ENCODE data around the gene NT5C2.
"Not testable (repeated sequence)": the region's sequence is repeated elsewhere in the genome, so short reads cannot be mapped to it uniquely, and the experiment has no call there.

Gene NT5C2

DNA sequence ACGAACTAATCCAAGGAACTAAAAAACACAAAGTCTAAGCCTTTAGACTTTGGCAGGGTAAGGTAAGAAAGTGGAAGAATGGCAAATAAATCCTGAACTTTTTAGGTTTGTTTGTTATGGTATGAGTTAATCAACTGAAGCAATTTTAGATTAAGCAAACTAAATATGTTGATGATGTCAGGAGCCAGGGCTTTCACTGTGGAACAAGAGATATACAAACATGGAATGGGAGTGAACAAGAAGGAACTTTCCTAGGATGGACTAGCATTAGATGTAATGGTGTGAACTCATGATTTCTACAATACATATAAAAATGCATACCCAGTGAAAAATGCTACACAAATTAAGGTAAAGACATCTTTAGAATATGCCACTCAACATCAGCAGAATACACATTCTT lies 35.8 kb downstream of the NT5C2 start:
- DNase-seq (ENCODE audit: low spot score) = no peak

DNA sequence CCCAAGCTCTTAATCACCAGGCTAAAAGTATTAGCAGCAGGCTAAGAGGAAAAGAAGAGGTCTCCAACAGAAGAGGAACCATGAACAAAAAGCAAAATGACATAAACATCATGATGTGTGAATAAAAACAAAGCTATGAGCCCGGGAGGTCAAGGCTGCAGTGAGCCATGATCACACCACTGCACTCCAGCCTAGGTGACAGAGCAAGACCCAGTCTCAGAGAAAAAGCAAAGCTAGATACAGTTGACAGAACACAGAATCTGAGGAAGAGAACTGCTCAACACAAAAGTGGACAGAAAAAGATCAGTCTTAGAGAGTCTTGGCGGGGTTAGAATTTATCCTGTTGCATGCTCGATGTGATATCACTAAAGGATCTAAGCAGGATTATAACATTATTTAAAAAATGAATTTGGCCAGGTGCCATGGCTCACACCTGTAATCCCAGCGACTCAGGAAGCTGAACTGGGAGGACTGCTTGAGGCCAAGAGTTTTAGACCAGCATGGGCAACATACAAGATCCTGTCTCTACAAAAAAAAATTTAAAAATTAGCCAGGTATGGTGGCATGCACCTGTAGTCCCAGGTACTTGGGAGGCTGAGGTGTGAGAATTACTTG lies 37.5 kb downstream of the NT5C2 start:
- no peak for DNase-seq (ENCODE audit: low spot score)

DNA sequence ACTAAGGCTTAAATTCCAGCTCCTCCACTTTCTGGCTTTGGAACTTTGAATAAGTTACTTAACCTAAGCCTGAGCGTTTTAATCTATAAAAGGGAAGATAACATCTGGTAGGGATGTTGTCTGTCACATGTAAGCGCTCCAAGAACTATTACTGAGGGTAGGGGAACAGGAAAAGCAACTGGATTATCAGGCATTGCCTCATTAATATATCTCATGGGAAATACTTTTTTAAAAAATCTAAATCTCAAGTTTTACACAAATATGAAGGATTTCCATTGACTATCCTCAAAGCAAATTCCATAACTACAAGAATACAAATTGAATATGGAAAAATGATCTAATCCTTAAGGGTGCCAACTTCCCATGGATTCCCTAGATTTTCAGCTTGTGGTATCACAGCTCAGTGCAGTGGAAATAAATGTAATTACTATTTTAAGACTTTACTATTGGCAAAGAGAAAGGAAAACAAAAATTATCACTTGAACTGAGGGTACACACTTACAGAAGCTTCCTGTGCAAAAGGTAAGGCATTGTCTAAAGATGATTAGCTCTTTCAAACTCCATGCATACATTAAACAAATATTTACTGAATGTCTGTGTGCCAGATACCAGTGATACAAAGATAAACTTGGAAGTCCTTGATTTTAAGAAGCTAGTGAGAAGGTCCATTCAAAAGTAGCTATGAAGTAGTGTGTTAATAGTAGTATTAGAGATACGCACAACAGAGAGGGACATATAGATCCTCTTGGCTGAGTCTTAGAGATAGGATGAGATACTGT lies 38.4 kb downstream of the NT5C2 start:
- peak; percentile 42 for DNase-seq (ENCODE audit: low spot score)

DNA sequence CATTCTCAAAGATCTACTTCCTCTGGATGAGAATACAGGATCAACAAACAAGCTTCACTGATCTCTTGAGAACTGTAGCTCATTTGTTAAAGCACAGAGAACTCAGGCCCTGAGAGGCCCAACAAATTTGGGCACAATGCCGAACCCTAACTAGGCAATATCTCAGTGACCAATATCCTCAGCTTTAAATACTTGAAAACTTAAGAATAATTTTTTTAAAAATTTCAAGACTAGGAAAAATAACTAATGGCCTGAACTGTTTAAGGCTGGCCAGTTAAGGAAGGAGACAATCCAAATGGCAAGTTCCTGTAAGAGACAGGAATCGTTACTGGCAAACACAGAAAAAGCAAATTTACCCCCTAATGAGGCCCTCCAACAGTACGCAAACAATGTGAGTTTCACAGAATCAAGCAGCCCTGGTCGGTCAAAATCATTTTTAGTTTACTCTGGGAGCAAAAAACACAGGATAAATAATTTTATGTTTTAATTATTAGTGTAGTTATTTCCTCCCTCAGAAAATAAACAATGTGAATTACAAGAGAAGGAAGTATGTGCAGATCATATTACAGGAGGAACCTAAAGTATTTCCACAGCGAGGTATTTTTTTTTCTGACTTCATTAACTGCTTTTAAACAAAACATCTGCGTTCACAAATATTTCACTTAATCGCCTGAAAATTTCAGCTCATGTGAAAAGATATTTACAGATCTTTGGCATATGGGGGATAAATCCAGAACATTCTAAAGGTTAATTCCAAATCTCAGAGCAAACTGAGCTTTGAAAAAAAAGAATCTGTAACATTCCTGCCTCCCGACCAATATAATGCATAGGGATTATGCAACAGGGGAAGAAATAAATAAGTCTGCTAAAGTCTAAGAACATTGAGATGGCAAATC lies 39.5 kb downstream of the NT5C2 start:
- DNase-seq (ENCODE audit: low spot score) = peak; percentile 73

DNA sequence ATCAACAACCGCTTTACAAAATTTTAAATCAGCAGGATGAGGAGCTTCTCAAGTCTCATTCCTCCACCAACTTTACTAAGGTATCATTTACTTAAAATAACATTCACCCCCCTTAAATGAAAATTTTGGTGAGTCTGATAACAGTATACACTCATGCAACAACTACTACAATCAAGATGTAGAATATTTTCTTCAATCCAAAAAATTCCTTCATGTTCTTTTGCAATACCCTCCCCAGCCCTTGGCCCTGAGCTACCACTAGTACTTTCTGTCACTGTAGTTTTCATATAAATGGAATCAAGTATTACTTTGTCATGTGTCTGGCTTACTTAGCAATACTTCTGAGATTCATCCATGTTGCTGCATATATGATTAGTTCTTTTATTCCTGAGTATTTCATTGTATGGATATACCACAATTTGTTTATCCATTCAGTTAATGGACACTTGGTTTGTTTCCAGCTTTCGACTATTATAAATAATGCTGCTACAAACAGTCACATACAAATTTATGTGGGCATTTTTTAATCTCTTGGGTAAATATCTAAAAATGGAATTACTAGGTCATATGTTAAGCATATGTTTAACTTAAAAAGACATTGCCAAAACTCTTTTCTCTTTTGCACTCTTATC lies 43.0 kb downstream of the NT5C2 start:
- DNase-seq (ENCODE audit: low spot score) = no peak

DNA sequence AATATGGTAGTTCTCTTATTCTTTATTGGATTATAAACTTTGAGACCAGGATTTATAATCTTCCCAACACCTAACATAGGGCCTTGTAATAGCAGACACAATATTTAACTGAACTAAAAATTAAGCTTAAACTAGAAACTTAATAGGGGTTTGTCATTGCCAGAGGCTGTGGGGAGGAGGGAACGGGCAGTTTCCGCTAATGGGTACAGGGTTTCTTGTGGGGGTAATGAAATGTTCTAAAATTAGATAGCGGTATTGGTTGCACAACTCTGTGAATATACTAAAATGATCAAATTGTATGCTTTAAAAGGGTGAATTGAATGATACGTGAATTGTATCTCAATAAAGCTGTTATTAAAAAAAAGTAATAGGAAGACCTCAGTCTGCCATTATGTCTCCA lies 45.4 kb downstream of the NT5C2 start:
- no peak for DNase-seq (ENCODE audit: low spot score)

DNA sequence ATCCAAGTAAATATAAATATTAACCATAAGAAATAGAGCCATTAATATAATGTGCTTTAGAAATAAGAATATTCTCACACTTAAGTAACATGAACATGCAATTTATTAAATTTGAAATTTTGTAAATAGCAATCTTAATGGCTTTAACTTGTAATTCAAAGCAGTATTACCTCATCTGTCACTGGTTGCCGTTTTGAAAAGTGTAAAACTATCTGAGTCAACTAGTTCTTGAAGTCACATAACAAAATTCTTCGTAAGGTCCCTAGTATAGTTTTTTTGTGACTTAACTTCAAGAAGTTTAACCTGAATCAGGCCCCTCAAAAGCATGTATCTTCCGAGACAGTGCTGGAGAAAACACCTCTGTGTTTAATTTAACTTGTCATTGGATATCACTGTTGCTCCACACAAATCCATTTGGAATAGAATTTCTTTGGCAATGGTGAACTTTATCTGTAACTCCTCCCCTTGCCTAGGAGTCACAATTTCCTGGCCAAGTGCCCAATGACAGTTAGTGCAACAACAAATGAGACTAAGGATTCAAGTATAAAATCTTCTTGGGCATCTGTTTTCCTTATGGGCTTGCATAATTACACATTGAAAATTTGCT lies 47.1 kb downstream of the NT5C2 start:
- peak; percentile 18 for DNase-seq (ENCODE audit: low spot score)

DNA sequence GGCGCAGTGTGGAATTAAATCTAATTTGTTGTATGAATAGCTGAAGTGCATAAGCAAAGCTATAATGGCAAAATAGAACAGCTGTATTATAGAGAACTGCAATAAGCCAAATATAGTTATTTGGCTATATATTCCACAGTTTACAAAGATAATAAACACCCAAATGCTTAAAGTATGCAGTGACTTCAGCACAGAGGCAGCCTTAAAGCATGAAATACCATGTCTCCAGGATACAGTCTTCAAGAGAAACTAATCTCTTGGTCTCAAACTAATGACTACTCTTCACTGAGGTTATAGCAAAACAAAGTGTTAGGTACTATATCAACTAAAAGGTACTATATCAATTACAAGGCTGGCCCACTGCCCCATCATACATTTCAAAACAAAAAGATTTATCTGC lies 48.0 kb downstream of the NT5C2 start:
- no peak for DNase-seq (ENCODE audit: low spot score)

DNA sequence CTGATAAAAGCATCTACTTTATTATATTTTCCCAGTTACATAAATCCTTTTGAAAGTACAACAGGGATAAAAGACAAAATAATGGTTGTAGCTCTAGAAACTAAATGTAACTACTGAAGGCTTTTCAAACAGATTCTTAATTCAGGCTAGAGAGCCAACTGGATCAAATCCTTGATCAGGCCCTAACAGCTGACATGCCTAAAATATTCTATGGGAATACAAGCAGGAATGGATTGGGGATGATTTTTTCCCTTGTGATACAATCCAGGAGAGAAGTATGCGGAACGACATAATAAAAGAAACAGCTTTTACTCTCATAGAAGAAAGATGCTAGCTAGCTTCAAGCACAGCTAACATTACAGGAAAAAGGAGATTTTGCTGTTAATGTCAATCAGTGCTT lies 49.0 kb downstream of the NT5C2 start:
- no peak for DNase-seq (ENCODE audit: low spot score)

DNA sequence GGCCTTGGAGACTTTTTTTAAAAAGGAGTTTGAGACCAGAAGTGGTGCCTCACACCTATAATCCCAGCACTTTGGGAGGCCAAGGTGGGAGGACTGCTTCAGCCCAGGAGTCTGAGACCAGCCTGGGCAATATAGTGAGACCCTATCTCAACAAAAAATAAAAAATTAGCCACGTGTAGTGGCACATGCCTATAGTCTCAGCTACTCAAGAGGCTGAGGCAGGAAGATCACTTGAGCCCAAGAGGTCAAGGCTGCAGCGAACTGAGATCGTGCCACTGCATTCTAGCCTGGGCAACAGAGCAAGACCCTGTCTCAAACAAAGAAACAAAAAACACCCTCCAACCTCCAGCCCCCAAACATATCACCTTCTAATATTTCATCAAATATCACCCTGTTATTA lies 49.4 kb downstream of the NT5C2 start:
- not testable (repeated sequence) for DNase-seq (ENCODE audit: low spot score)

DNA sequence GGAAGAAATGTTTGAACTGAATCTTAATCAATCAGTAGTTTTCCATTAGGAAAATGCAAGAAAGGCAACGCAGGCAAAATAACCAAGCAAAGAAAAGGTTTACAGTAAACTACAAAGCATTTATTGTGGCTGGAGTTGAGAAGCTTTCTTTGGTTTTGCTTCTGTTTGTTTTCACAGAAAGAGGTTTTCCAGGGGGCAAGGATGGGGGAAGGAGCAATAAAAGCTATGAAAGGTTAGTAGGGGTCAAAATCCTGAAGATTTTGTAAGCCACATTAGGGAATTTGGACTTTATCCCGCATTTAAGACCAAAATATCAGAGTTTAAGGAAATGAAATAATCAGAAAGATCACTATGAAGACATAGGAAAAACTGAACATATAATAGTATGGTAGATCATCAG lies 51.1 kb downstream of the NT5C2 start:
- no peak for DNase-seq (ENCODE audit: low spot score)

DNA sequence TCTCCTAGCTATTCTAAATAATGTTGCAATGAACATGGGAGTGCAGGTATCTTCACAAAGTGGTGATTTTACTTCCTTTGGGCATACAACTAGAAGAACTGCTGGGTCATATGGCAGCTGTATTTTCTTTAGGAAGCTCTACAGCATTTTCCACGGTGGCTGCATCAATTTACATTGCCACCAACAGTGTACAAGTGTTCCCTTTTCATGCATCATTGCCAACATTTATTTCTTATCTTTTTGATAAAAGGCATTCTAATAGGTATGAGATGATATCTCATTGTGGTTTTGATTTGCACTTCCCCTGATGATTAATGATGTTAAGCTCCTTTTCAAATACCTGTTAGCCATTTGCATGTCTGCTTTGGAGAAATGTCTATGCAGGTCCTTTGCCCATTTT lies 52.6 kb downstream of the NT5C2 start:
- no peak for DNase-seq (ENCODE audit: low spot score)

DNA sequence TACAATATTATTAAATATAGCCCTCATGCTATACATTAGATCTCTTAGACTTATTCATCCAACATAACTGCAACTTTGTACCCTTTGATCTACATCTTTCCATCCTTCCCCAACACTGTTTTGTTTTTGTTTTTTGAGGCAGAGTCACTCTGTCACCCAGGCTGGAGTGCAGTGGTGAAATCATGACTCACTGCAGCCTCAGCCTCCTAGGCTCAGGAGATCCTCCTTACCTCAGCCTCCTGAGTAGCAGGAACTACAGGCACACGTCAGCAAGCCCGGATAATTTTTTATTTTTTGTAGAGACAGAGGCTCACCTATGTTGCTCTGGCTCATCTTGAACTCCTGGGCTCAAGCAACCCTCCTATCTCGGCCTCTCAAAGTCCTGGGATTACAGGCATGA lies 53.3 kb downstream of the NT5C2 start:
- DNase-seq (ENCODE audit: low spot score) = no peak

DNA sequence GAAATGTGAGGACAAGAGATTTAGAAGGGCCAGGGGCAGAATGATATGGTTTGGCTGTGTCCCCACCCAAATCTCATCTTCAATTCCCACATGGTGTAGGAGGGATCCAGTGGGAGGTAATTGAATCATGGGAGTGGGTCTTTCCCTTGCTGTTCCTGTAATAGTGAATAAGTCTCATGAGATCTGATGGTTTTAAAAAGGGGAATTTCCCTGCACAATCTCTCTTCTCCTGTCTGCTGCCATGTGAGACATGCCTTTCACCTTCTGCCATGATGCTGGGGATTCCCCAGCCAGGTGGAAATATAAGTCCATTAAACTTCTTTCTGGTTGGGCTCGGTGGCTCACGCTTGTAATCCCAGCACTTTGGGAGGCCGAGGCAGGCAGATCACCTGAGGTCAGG lies 57.9 kb downstream of the NT5C2 start:
- not testable (repeated sequence) for DNase-seq (ENCODE audit: low spot score)

DNA sequence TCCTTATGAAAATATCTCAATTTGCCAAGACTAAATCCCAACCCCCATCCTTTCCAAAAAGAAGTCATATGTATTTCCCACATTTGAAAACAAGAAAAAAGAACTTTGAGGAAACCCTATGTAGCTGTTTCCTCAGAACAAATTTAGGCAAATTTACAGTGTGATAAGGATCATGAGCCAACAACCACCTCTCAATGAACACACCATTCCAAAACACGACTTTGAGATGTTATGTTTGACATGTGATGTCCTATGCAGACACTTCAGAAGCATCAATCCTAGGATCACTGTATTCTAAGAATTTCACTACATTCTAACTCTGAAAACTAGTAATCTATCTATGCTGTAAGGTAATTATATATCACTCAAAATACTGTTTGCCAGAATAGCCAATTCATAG lies 62.2 kb downstream of the NT5C2 start:
- no peak for DNase-seq (ENCODE audit: low spot score)

DNA sequence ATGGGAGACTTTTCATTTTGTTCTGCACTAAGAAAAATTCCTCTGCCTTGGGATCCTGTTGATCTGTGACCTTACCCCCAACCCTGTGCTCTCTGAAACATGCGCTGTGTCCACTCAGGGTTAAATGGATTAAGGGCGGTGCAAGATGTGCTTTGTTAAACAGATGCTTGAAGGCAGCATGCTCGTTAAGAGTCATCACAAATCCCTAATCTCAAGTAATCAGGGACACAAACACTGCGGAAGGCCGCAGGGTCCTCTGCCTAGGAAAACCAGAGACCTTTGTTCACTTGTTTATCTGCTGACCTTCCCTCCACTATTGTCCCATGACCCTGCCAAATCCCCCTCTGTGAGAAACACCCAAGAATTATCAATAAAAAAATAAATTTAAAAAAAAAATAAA lies 62.9 kb downstream of the NT5C2 start:
- DNase-seq (ENCODE audit: low spot score) = not testable (repeated sequence)

DNA sequence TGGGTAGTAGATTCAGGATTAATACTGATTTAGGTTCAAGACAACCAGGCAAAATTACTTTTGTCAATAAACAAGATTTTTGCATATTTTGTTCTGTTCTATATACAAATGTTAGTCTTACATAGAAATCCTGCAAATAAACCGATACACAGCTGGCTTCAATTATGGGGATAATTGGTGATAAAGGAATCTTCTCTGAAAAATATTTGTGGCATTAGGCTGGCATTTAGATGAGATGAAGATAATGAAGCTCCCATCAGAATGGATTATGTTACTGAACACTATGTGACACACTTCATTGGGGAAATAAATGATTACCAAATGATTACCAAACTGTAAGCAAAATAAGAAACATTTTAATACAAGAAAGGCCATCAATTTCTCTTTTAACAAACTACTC lies 65.8 kb downstream of the NT5C2 start:
- DNase-seq (ENCODE audit: low spot score) = no peak

DNA sequence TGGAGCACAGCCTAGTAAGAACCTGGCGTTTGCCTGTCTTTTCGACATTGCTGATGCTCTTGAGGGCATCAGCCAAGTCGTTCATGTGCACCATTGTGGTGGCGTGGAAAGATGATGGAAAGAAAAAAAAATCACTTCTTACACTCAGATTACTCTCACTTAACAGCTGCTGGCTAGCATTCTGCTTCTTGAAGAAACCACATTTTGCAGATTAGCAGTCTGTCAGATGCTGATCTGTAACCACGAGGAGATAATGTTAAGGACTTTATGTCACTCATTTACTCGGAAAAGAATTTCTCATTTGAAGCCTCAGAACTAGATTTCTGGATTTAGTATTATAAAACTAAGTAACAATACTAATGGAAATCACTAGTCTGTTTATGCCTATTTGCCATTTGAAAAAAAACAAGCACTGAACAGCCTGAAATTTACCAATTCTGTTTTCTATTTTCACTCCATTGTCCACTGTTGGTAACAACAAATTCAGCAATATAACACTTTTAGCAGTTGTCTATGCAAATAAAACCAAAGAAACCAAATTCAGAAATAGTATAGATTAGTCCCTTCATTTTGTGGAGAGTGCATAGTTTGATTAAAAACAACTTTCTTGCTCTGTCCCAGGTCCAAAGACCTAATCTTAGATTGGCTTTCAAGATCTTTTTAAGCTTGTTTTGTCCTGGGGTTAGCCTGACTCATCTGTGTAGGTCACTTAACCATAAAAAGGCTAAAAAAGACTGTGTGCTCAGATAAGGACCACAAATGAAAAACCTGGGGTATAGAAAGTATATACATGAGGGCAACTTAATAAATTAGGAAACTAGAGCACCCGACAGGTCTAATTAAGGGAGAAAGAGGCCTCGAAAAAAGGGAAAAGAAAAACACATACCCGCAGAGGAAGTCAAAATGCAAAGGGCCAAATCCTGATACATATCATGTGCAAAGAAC lies 67.5 kb downstream of the NT5C2 start:
- DNase-seq (ENCODE audit: low spot score) = peak; percentile 29

DNA sequence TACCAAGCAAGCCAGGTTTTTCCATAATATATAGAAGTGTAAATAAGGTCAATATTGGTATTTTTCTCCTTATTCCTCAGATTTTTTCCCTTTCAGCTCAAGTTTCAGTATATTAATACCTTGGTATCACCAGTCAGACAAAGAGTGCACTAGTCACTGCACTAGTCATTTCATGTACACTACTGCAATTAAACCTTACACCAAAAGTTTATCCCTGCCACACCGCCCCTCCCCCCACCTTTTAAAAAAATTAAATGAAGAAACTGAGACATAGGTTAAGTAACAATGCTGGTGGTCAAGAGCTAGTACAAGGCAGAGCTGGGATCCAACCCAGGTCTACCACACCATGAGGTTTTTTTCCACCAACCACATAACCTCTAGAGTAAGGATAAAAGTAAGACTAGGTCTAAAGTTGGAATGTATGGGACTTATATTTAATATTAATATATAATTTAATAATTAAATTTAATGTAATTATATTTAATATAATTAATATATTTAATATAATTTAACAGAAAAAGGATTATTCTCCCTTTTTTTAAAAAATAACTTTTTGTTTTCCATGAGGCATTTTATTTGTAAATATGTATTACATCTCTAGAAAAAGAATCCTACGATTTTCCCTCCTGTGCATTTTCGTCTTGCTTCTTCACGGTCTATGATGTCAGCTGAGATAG lies 68.5 kb downstream of the NT5C2 start:
- DNase-seq (ENCODE audit: low spot score) = no peak

Measured in cerebellar cortex (tissue), 1 donor.